HUES64 (cell line): ENCODE results near the gene ABCB8.

Experiments
- H3K27ac ChIP-seq: 2 replicates; pipeline ENCODE4 v1.7.0; 2013; ENCODE audit warnings: low read depth, low read length, inconsistent platforms
- H3K27me3 ChIP-seq: 2 replicates; pipeline ENCODE4 v1.6.1; 2013; ENCODE audit warnings: mild to moderate bottlenecking, low read length; ENCODE audit not compliant: insufficient read depth
- H3K36me3 ChIP-seq: 2 replicates; pipeline ENCODE4 v1.6.1; 2013; ENCODE audit warnings: mild to moderate bottlenecking, low read length; ENCODE audit not compliant: insufficient read depth
- H3K4me1 ChIP-seq: 2 replicates; pipeline ENCODE4 v1.6.1; 2013; ENCODE audit warnings: mild to moderate bottlenecking, low read length, moderate library complexity; ENCODE audit not compliant: insufficient read depth
- H3K4me3 ChIP-seq: 2 replicates; pipeline ENCODE4 v1.5.1; 2013; ENCODE audit warnings: mild to moderate bottlenecking, low read length, moderate library complexity
- H3K9ac ChIP-seq: 2 replicates; pipeline ENCODE4 v1.6.1; 2013; ENCODE audit warnings: mild to moderate bottlenecking, low read depth, low read length
- H3K9me3 ChIP-seq: 2 replicates; pipeline ENCODE4 v1.6.1; 2013; ENCODE audit warnings: low read depth, low read length; ENCODE audit not compliant: insufficient read depth
- WGBS: fragments of 150-250, 120-280 bp; methylation state at CpG from one replicate; pipeline ENCODE4 v1.1.7; 2013; ENCODE audit warnings: missing lambda C conversion rate; 5-methylcytosine and 5-hydroxymethylcytosine counted together

The ABCB8 gene

DNA sequence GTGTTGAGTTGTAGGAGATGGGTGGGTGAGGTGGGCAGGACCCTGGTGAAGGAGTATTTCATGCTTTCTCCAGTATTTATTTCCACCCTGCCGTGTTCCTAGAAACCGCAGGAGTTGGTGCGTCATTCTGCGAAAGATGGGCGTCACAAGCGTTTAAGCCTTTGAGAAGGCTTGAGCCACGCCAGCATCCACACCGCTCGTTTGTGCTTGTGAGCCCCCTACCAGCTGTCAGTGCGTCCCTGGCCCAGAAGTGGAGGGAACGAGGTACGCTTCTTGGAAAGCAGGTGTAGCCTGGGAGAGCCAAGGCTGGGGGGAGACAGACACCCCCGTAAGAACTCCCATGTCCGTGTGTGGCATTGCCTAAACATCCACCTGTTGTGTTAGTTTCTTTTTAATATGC lies 63.7 kb downstream of the ABCB8 start:
- 95% methylated on average over 14 of the region's 14 CpGs for WGBS

GRCh38 chr7:151093748-151094147 lies 65.5 kb downstream of the ABCB8 start:
- WGBS, result 89% methylated on average over 6 of the region's 6 CpGs
- no peaks in the 10 kb centered on the region for H3K9me3 ChIP-seq
- no peak overlapping the region for H3K27ac ChIP-seq
- H3K36me3 ChIP-seq, result peaks cover 5% of the 10 kb centered on the region; the same call in 1 of the 2 replicates
- H3K9ac ChIP-seq, result no peak overlapping the region
- peaks cover 11% of the 10 kb centered on the region for H3K4me1 ChIP-seq
- H3K4me3 ChIP-seq, result no peak overlapping the region
- peaks cover 11% of the 10 kb centered on the region for H3K27me3 ChIP-seq

More for the DNA sequence above, 63.7 kb downstream of the ABCB8 start:
- Histone ChIP-seq H3K27ac (no peak overlapping the region), H3K9ac (no peak overlapping the region), H3K4me3 (no peak overlapping the region), H3K27me3 (peaks cover 29% of the 10 kb centered on the region), H3K4me1 (peaks cover 23% of the 10 kb centered on the region), H3K36me3 (peaks cover 5% of the 10 kb centered on the region; the same call in 1 of the 2 replicates), H3K9me3 (no peaks in the 10 kb centered on the region)

DNA sequence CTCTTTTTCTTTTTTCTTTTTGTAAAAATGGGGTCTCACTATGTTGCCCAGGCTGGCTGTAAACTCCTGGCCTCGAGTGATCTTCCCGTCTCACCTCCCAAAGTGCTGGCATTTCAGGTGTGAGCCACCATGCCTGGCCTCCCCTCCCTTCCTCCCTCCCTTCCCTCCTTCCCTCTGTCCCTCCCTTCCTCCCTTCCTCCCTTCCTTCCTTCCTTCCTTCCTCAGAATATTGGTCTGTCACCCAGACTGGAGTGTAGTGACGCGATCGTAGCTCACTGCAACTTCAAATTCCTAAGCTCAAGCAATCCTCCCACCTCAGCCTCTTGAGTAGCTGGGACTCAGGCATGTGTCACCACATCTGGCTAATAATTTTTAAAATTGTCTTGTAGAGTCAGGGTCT lies 66.4 kb downstream of the ABCB8 start:
- H3K36me3 ChIP-seq, result peaks cover 5% of the 10 kb centered on the region; the same call in 1 of the 2 replicates
- H3K4me1 ChIP-seq, result peaks cover 2% of the 10 kb centered on the region
- H3K4me3 ChIP-seq, result no peak overlapping the region
- no peak overlapping the region for H3K27ac ChIP-seq
- no peaks in the 10 kb centered on the region for H3K9me3 ChIP-seq
- H3K9ac ChIP-seq, result no peak overlapping the region
- peaks cover 3% of the 10 kb centered on the region; the same call in 1 of the 2 replicates for H3K27me3 ChIP-seq
- 91% methylated on average over 5 of the region's 5 CpGs for WGBS

GRCh38 chr7:151095123-151095797 lies 67.0 kb downstream of the ABCB8 start:
- Histone ChIP-seq H3K9ac (no peak overlapping the region), H3K4me3 (no peak overlapping the region), H3K36me3 (peaks cover 5% of the 10 kb centered on the region; the same call in 1 of the 2 replicates), H3K9me3 (no peaks in the 10 kb centered on the region), H3K4me1 (no peaks in the 10 kb centered on the region; the same call in 1 of the 2 replicates), H3K27ac (no peak overlapping the region), H3K27me3 (no peaks in the 10 kb centered on the region)
- WGBS, result 93% methylated on average over 9 of the region's 10 CpGs

DNA sequence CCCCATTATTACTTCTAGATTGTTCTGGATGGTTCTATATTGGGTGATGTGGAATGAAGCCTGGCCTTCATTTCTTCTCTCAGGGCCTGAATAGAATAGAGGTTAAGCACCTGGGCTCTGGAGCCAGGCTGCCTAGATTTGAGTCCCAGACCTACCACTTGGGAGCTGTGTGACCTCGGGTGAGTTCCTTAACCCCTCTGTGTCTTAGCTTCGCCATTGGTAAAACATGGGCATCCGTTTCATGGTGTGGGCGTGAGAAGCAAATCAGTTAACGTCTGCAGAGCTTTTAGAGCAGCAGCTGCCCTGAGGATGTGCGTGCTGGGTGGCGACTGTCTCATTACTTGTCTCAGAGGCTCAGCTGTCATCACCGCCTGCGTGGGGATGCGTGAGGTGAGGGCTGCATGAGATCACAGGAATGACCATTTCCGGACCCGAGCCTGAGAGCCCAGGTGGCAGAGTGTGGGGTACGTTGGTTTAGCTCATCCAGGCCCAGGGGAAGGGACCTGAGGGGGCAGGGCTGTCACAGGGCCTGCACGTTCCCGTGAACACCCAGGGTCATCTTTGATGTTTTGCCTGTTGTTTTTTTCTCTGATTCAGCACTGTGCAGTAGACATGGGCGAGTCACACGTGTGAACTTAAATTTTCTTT lies 67.7 kb downstream of the ABCB8 start:
- Histone ChIP-seq H3K9me3 (no peaks in the 10 kb centered on the region), H3K4me3 (no peak overlapping the region), H3K27me3 (no peaks in the 10 kb centered on the region), H3K9ac (no peak overlapping the region), H3K36me3 (peaks cover 5% of the 10 kb centered on the region; the same call in 1 of the 2 replicates), H3K4me1 (no peaks in the 10 kb centered on the region; the same call in 1 of the 2 replicates), H3K27ac (no peak overlapping the region)
- 92% methylated on average over 17 of the region's 17 CpGs for WGBS
